OCI-LY7 (cell line): ENCODE measurements around the gene SIM1. TPM values are rescaled to one million over a fixed set of nuclear protein-coding genes. Genes with fewer than 3 reads are reported as not detected.

ENCODE experiments used
- BruUV-seq: library from RNA; stranded (reverse); fragments of 400-500 nt; replicated peaks from 2 replicates; lab custom pipeline; 2021; lab: Mats Ljungman, UMichigan
- CTCF ChIA-PET: fragments of 300-600 bp; sonication (Branson Sonifier 250); formaldehyde crosslinking; loops from one replicate; lab custom pipeline; 2022; ENCODE audit warnings: antibody characterized with exemption; ENCODE audit not compliant: unreplicated experiment; lab: Charles Lee
- POLR2A ChIA-PET: fragments of 300-600 bp; sonication (Branson Sonifier 250); formaldehyde crosslinking; loops from one replicate; lab custom pipeline; 2022; ENCODE audit warnings: antibody characterized with exemption; lab: Charles Lee
- DNase-seq: peaks from one replicate; pipeline ENCODE4 v3.0.0-alpha.2; 2015; ENCODE audit warnings: low spot score
- H2AFZ ChIP-seq: fragments of 200-600 bp; sonication (generic), shearing (Covaris generic); 2 replicates; pipeline ENCODE4 v1.6.1; 2014; ENCODE audit warnings: mild to moderate bottlenecking, antibody characterized with exemption, low read length, moderate library complexity
- H3K27ac ChIP-seq: fragments of 200-600 bp; sonication (generic); 2 replicates; pipeline ENCODE4 v1.5.1; 2014; ENCODE audit warnings: mixed run types, low read depth, mild to moderate bottlenecking, moderate library complexity, low read length, inconsistent platforms; ENCODE audit not compliant: poor library complexity, severe bottlenecking
- H3K36me3 ChIP-seq: fragments of 200-600 bp; sonication (generic); 2 replicates; pipeline ENCODE4 v1.6.1; 2014; ENCODE audit warnings: mild to moderate bottlenecking, antibody characterized with exemption, low read length, moderate library complexity, mixed read lengths; ENCODE audit not compliant: insufficient read depth
- H3K4me1 ChIP-seq: fragments of 200-600 bp; sonication (generic); 2 replicates; pipeline ENCODE4 v1.5.1; 2014; ENCODE audit warnings: mild to moderate bottlenecking, low read length; ENCODE audit not compliant: insufficient read depth, poor library complexity, severe bottlenecking
- H3K4me2 ChIP-seq: fragments of 200-600 bp; sonication (generic); 2 replicates; pipeline ENCODE4 v1.6.1; 2014; ENCODE audit warnings: mild to moderate bottlenecking, low read length
- H3K4me3 ChIP-seq: fragments of 200-600 bp; sonication (generic); 2 replicates; pipeline ENCODE4 v1.5.1; 2014; ENCODE audit warnings: mild to moderate bottlenecking, low read depth, low read length; ENCODE audit not compliant: poor library complexity, severe bottlenecking
- H3K79me2 ChIP-seq: fragments of 200-600 bp; sonication (generic); 2 replicates; pipeline ENCODE4 v1.6.1; 2016; ENCODE audit warnings: low read depth, mild to moderate bottlenecking, low read length, moderate library complexity, mixed read lengths; ENCODE audit not compliant: insufficient read depth
- H3K9me2 ChIP-seq: fragments of 200-600 bp; sonication (generic); 2 replicates; pipeline ENCODE4 v1.6.1; 2016; ENCODE audit warnings: mild to moderate bottlenecking, low read length, mixed read lengths; ENCODE audit not compliant: insufficient read depth
- H3K9me3 ChIP-seq: fragments of 200-600 bp; sonication (generic); 2 replicates; pipeline ENCODE4 v1.6.1; 2014; ENCODE audit warnings: mild to moderate bottlenecking, mixed run types, low read length, mixed read lengths
- H4K20me1 ChIP-seq: fragments of 200-600 bp; sonication (generic); 2 replicates; pipeline ENCODE4 v1.6.1; 2014; ENCODE audit warnings: mild to moderate bottlenecking, antibody characterized with exemption, low read length, moderate library complexity, mixed read lengths; ENCODE audit not compliant: insufficient read depth
- CTCF ChIP-seq: fragments of 200-600 bp; sonication (generic); conservative IDR thresholded peaks from 2 replicates; pipeline ENCODE4 v1.5.1; 2014; ENCODE audit warnings: mild to moderate bottlenecking, antibody characterized with exemption, low read length, moderate library complexity, mixed read lengths
- EZH2phosphoT487 ChIP-seq: fragments of 200-600 bp; sonication (generic); IDR thresholded peaks from 2 replicates; pipeline ENCODE4 v1.6.1; 2018; ENCODE audit warnings: low read depth, borderline replicate concordance, mild to moderate bottlenecking, mixed run types, antibody characterized with exemption, low read length, moderate library complexity, mixed read lengths
- intact Hi-C: fragments of 100-400 bp; cut with micrococcal nuclease; formaldehyde crosslinking; loops from one replicate; pipeline ENCODE4 v1.10.0; 2022; ENCODE audit not compliant: unreplicated experiment
- total RNA-seq, 2 experiments: library from RNA; depleted of rRNA in 1 of 2; stranded (reverse); fragments of >200 nt in 1 of 2; shearing (Covaris generic) in 1 of 2; gene quantifications; 2 replicates each; pipeline ENCODE4 v1.2.3, GENCODE V29; 2014 to 2022

The SIM1 gene
- total RNA-seq, 2 experiments from 2014 or later = not detected

- Histone ChIP-seq H2AFZ (no peak overlapping the region), H4K20me1 (no peaks in the 10 kb centered on the region), H3K4me1 (no peaks in the 10 kb centered on the region), H3K27ac (no peak overlapping the region), H3K9me2 (no peaks in the 10 kb centered on the region), H3K4me2 (no peak overlapping the region), H3K36me3 (no peaks in the 10 kb centered on the region), H3K79me2 (no peaks in the 10 kb centered on the region), H3K4me3 (no peak overlapping the region), H3K9me3 (no peaks in the 10 kb centered on the region)
- CTCF ChIA-PET = no interaction called here
- no peak for DNase-seq
- POLR2A ChIA-PET = interaction anchor here (0.8 kb wide), 1 partner anchor 19 kb away, joined by 3 read pairs; no protein-coding TSS in a partner anchor
- TF ChIP-seq EZH2phosphoT487 = no peak
- no peak for TF ChIP-seq CTCF
- no TSS peak for BruUV-seq
- intact Hi-C loops = no loop called here
These were observed 15.5 kb downstream of the SIM1 start for GRCh38 chr6:100449239-100449691.

GRCh38 chr6:100447900-100448748 lies 16.6 kb downstream of the SIM1 start:
- intact Hi-C loops = no loop called here
- no TSS peak for BruUV-seq
- H3K4me3 ChIP-seq = no peak overlapping the region
- ChIA-PET CTCF (no interaction called here), POLR2A (interaction anchor here (0.8 kb wide), 1 partner anchor 18 kb away, joined by 3 read pairs; no protein-coding TSS in a partner anchor)
- no peaks in the 10 kb centered on the region for H3K9me2 ChIP-seq
- DNase-seq = no peak
- H3K4me2 ChIP-seq = no peak overlapping the region
- H4K20me1 ChIP-seq = no peaks in the 10 kb centered on the region
- H3K4me1 ChIP-seq = no peaks in the 10 kb centered on the region
- TF ChIP-seq CTCF (no peak), EZH2phosphoT487 (no peak)
- no peak overlapping the region for H2AFZ ChIP-seq
- H3K36me3 ChIP-seq = no peaks in the 10 kb centered on the region
- H3K79me2 ChIP-seq = no peaks in the 10 kb centered on the region
- H3K27ac ChIP-seq = no peak overlapping the region
- H3K9me3 ChIP-seq = no peaks in the 10 kb centered on the region
